ENCODE data around the gene RPTOR.
"Not testable (repeated sequence)": the region's sequence is repeated elsewhere in the genome, so short reads cannot be mapped to it uniquely, and the experiment has no call there.

RPTOR gene

GRCh38 chr17:80537386-80537785, 7.3 kb upstream of the RPTOR start:
- not testable (repeated sequence) for H3K4me3 ChIP-seq (ENCODE audit: low read length); H3K36me3 ChIP-seq (ENCODE audit: control insufficient read depth, insufficient read depth, low read length); H3K27me3 ChIP-seq (ENCODE audit: control insufficient read depth, insufficient read depth, low read length); H3K4me1 ChIP-seq (ENCODE audit: control insufficient read depth, insufficient read depth, low read length); H3K9ac ChIP-seq (ENCODE audit: low read length); H3K9me3 ChIP-seq (ENCODE audit: control insufficient read depth, low read length)

DNA sequence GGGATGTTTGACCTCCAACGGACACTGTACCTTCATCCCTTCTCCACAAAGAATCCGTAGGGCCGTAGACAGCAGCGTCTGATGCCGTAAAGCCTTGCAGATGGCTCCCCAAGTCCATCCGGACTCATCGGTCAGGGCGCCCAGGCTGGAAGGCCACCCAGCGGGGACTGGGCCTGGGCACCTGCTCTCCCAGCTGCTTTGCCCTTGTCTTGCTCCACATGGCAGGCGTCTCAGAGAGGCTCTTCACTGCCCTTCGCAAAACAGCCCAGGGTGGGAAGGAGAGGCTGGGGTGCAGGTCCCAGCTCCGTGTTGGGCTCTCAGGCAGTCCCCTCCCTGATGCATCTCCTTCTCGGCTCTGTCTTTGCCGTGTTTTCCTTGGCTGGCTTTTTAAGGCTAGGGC, 6.2 kb upstream of the RPTOR start:
- H3K36me3 ChIP-seq (ENCODE audit: control insufficient read depth, insufficient read depth, low read length) = no peaks in the 10 kb centered on the region
- peaks cover 3% of the 10 kb centered on the region for H3K27me3 ChIP-seq (ENCODE audit: control insufficient read depth, insufficient read depth, low read length)
- no peaks in the 10 kb centered on the region for H3K4me1 ChIP-seq (ENCODE audit: control insufficient read depth, insufficient read depth, low read length)
- no peak overlapping the region for H3K9ac ChIP-seq (ENCODE audit: low read length)
- H3K9me3 ChIP-seq (ENCODE audit: control insufficient read depth, low read length) = no peaks in the 10 kb centered on the region
- H3K4me3 ChIP-seq (ENCODE audit: low read length) = no peak overlapping the region

GRCh38 chr17:80539022-80539641, 5.5 kb upstream of the RPTOR start:
- Histone ChIP-seq H3K9me3 (ENCODE audit: control insufficient read depth, low read length) (no peaks in the 10 kb centered on the region), H3K36me3 (ENCODE audit: control insufficient read depth, insufficient read depth, low read length) (no peaks in the 10 kb centered on the region), H3K27me3 (ENCODE audit: control insufficient read depth, insufficient read depth, low read length) (peaks cover 3% of the 10 kb centered on the region)

DNA sequence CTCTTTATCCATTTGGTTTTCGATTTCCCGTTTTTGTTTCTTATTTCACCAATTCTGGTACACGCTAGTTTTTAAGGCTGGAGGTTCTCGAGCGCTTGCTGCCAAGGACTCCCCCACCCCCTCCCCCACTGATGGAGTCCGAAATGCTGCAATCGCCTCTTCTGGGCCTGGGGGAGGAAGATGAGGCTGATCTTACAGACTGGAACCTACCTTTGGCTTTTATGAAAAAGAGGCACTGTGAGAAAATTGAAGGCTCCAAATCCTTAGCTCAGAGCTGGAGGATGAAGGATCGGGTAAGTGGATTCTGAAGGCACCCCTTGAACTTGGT, 825 bp downstream of the RPTOR start:
- H3K9me3 ChIP-seq (ENCODE audit: control insufficient read depth, low read length) = no peaks in the 10 kb centered on the region
- peaks cover 13% of the 10 kb centered on the region for H3K4me1 ChIP-seq (ENCODE audit: control insufficient read depth, insufficient read depth, low read length)
- H3K4me3 ChIP-seq (ENCODE audit: low read length) = peak overlapping the region; percentile 92
- no peaks in the 10 kb centered on the region for H3K36me3 ChIP-seq (ENCODE audit: control insufficient read depth, insufficient read depth, low read length)
- peak overlapping the region; percentile 90 for H3K9ac ChIP-seq (ENCODE audit: low read length)
- peaks cover 3% of the 10 kb centered on the region for H3K27me3 ChIP-seq (ENCODE audit: control insufficient read depth, insufficient read depth, low read length)

More at GRCh38 chr17:80539022-80539641, 5.5 kb upstream of the RPTOR start:
- no peaks in the 10 kb centered on the region for H3K4me1 ChIP-seq (ENCODE audit: control insufficient read depth, insufficient read depth, low read length)
- no peak overlapping the region for H3K4me3 ChIP-seq (ENCODE audit: low read length)
- no peak overlapping the region for H3K9ac ChIP-seq (ENCODE audit: low read length)

DNA sequence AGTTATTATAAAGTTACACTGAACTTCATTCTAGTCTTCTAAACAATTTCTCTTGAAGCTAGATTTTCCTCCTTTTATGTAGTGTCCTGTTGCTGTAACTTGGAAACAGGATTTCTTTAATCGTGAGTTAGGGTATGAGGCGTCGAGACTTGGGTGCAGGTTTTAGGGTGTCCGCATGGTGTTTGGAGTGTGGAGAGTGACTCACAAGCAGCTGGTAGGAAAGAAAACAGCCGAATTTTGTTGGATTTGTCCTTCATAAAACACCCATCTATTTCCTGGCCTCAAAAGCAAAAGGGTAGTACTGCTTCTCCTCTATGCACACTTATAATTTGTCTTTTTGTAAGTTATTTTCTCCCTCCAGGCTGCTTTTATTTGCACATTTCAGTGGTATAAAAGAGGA, 1.6 kb downstream of the RPTOR start:
- Histone ChIP-seq H3K4me1 (ENCODE audit: control insufficient read depth, insufficient read depth, low read length) (peaks cover 13% of the 10 kb centered on the region), H3K36me3 (ENCODE audit: control insufficient read depth, insufficient read depth, low read length) (no peaks in the 10 kb centered on the region), H3K4me3 (ENCODE audit: low read length) (no peak overlapping the region), H3K9me3 (ENCODE audit: control insufficient read depth, low read length) (no peaks in the 10 kb centered on the region), H3K27me3 (ENCODE audit: control insufficient read depth, insufficient read depth, low read length) (peaks cover 3% of the 10 kb centered on the region), H3K9ac (ENCODE audit: low read length) (no peak overlapping the region)

- no peak overlapping the region for H3K4me3 ChIP-seq (ENCODE audit: low read length)
- H3K9me3 ChIP-seq (ENCODE audit: control insufficient read depth, low read length) = no peaks in the 10 kb centered on the region
- H3K27me3 ChIP-seq (ENCODE audit: control insufficient read depth, insufficient read depth, low read length) = no peaks in the 10 kb centered on the region
- H3K36me3 ChIP-seq (ENCODE audit: control insufficient read depth, insufficient read depth, low read length) = no peaks in the 10 kb centered on the region
- peaks cover 6% of the 10 kb centered on the region for H3K4me1 ChIP-seq (ENCODE audit: control insufficient read depth, insufficient read depth, low read length)
- H3K9ac ChIP-seq (ENCODE audit: low read length) = no peak overlapping the region
These were observed 7.9 kb downstream of the RPTOR start for GRCh38 chr17:80552523-80552922.

- H3K27me3 ChIP-seq (ENCODE audit: control insufficient read depth, insufficient read depth, low read length) = no peaks in the 10 kb centered on the region
- H3K4me3 ChIP-seq (ENCODE audit: low read length) = no peak overlapping the region
- no peak overlapping the region for H3K9ac ChIP-seq (ENCODE audit: low read length)
- no peaks in the 10 kb centered on the region for H3K36me3 ChIP-seq (ENCODE audit: control insufficient read depth, insufficient read depth, low read length)
- no peaks in the 10 kb centered on the region for H3K4me1 ChIP-seq (ENCODE audit: control insufficient read depth, insufficient read depth, low read length)
- H3K9me3 ChIP-seq (ENCODE audit: control insufficient read depth, low read length) = no peaks in the 10 kb centered on the region
These were observed 10.6 kb downstream of the RPTOR start for GRCh38 chr17:80555266-80555665.

- Histone ChIP-seq H3K4me3 (ENCODE audit: low read length) (no peak overlapping the region), H3K36me3 (ENCODE audit: control insufficient read depth, insufficient read depth, low read length) (no peaks in the 10 kb centered on the region), H3K27me3 (ENCODE audit: control insufficient read depth, insufficient read depth, low read length) (no peaks in the 10 kb centered on the region), H3K4me1 (ENCODE audit: control insufficient read depth, insufficient read depth, low read length) (no peaks in the 10 kb centered on the region), H3K9me3 (ENCODE audit: control insufficient read depth, low read length) (no peaks in the 10 kb centered on the region), H3K9ac (ENCODE audit: low read length) (no peak overlapping the region)
These were observed 13.4 kb downstream of the RPTOR start for GRCh38 chr17:80558046-80558445.

DNA sequence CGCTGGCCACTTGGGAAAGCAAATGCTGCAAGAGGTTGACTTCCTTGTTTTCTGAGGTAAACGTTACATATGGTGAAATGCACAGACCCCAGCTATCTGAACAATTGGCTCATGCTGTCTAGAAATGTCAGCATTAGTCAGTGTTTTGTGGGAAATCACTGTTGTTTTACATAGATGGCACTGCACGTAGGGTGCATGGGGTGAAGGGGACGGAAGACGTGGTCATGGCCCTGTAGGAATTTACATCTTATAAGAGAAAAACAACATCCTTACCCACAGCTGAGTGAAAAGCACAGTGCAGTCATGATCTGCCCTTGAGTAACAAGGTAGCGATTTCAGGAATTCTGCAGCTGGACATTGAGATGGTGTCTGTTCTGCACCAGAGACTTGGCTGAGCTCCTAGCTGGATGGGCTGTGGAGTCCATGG, 15.2 kb downstream of the RPTOR start:
- H3K27me3 ChIP-seq (ENCODE audit: control insufficient read depth, insufficient read depth, low read length) = no peaks in the 10 kb centered on the region
- H3K36me3 ChIP-seq (ENCODE audit: control insufficient read depth, insufficient read depth, low read length) = no peaks in the 10 kb centered on the region
- no peak overlapping the region for H3K9ac ChIP-seq (ENCODE audit: low read length)
- no peak overlapping the region for H3K4me3 ChIP-seq (ENCODE audit: low read length)
- no peaks in the 10 kb centered on the region for H3K4me1 ChIP-seq (ENCODE audit: control insufficient read depth, insufficient read depth, low read length)
- no peaks in the 10 kb centered on the region for H3K9me3 ChIP-seq (ENCODE audit: control insufficient read depth, low read length)

GRCh38 chr17:80561541-80562114, 17.0 kb downstream of the RPTOR start:
- H3K27me3 ChIP-seq (ENCODE audit: control insufficient read depth, insufficient read depth, low read length) = no peaks in the 10 kb centered on the region
- no peak overlapping the region for H3K9ac ChIP-seq (ENCODE audit: low read length)
- no peaks in the 10 kb centered on the region for H3K4me1 ChIP-seq (ENCODE audit: control insufficient read depth, insufficient read depth, low read length)
- no peak overlapping the region for H3K4me3 ChIP-seq (ENCODE audit: low read length)
- no peaks in the 10 kb centered on the region for H3K36me3 ChIP-seq (ENCODE audit: control insufficient read depth, insufficient read depth, low read length)
- H3K9me3 ChIP-seq (ENCODE audit: control insufficient read depth, low read length) = no peaks in the 10 kb centered on the region

DNA sequence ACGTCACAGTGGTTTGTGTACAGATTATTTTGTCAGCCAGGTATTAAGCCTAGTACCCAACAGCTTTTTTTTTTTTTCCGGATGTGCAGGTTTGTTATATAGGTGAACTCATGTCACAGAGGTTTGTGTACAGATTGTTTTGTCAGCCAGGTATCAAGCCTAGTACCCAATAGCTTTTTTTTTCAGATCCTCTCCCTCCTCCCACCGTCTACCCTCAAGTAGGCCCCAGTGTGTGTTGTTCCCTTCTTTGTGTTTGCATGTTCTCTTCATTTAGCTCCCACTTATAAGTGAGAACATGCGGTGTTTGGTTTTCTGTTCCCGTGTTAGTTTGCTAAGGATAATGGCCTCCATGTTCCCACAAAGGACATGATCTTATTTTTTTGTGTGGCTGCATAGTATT, 19.9 kb downstream of the RPTOR start:
- H3K9me3 ChIP-seq (ENCODE audit: control insufficient read depth, low read length) = no peaks in the 10 kb centered on the region
- no peaks in the 10 kb centered on the region for H3K27me3 ChIP-seq (ENCODE audit: control insufficient read depth, insufficient read depth, low read length)
- no peak overlapping the region for H3K9ac ChIP-seq (ENCODE audit: low read length)
- H3K4me3 ChIP-seq (ENCODE audit: low read length) = no peak overlapping the region
- no peaks in the 10 kb centered on the region for H3K4me1 ChIP-seq (ENCODE audit: control insufficient read depth, insufficient read depth, low read length)
- H3K36me3 ChIP-seq (ENCODE audit: control insufficient read depth, insufficient read depth, low read length) = no peaks in the 10 kb centered on the region

- no peaks in the 10 kb centered on the region for H3K9me3 ChIP-seq (ENCODE audit: control insufficient read depth, low read length)
- no peak overlapping the region for H3K9ac ChIP-seq (ENCODE audit: low read length)
- H3K27me3 ChIP-seq (ENCODE audit: control insufficient read depth, insufficient read depth, low read length) = no peaks in the 10 kb centered on the region
- no peak overlapping the region for H3K4me3 ChIP-seq (ENCODE audit: low read length)
- no peaks in the 10 kb centered on the region for H3K4me1 ChIP-seq (ENCODE audit: control insufficient read depth, insufficient read depth, low read length)
- H3K36me3 ChIP-seq (ENCODE audit: control insufficient read depth, insufficient read depth, low read length) = no peaks in the 10 kb centered on the region
These were observed 20.9 kb downstream of the RPTOR start for GRCh38 chr17:80565343-80566053.
